ENCODE data around the gene XRCC5.

XRCC5 gene

DNA sequence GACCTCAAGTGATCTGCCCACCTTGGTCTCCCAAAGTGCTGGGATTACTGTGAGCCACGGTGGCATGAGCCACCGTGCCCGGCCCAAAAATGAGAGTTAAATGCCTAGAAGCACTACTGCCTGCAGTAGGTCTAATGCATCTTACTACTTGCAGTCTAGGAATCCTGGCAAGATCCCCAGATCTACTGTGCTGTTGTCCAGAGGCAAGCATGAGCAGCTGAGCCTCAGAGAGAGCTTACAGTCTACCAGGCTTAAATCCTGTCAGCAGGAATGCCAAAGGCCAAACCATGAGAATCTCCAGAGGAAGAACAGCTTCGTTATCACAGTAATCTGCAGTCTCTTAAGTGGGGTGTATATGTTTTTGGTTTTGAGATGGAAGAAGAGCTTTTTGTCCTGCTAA lies 54.4 kb downstream of the XRCC5 start:
- DNase-seq (ENCODE audit: insufficient read length, low spot score) (no peak), FAIRE-seq (no peak)
- TF ChIP-seq, protein P1, sequence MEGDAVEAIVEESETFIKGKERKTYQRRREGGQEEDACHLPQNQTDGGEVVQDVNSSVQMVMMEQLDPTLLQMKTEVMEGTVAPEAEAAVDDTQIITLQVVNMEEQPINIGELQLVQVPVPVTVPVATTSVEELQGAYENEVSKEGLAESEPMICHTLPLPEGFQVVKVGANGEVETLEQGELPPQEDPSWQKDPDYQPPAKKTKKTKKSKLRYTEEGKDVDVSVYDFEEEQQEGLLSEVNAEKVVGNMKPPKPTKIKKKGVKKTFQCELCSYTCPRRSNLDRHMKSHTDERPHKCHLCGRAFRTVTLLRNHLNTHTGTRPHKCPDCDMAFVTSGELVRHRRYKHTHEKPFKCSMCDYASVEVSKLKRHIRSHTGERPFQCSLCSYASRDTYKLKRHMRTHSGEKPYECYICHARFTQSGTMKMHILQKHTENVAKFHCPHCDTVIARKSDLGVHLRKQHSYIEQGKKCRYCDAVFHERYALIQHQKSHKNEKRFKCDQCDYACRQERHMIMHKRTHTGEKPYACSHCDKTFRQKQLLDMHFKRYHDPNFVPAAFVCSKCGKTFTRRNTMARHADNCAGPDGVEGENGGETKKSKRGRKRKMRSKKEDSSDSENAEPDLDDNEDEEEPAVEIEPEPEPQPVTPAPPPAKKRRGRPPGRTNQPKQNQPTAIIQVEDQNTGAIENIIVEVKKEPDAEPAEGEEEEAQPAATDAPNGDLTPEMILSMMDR (IDR thresholded peaks at IDR 0.05; ENCODE audit: insufficient read depth, missing control alignments) = no peak

GRCh38 chr2:216164087-216164486 lies 54.9 kb downstream of the XRCC5 start:
- DNase-seq (ENCODE audit: insufficient read length, low spot score) = no peak
- TF ChIP-seq, protein P1 (IDR thresholded peaks at IDR 0.05; ENCODE audit: insufficient read depth, missing control alignments) = no peak
- no peak for FAIRE-seq

DNA sequence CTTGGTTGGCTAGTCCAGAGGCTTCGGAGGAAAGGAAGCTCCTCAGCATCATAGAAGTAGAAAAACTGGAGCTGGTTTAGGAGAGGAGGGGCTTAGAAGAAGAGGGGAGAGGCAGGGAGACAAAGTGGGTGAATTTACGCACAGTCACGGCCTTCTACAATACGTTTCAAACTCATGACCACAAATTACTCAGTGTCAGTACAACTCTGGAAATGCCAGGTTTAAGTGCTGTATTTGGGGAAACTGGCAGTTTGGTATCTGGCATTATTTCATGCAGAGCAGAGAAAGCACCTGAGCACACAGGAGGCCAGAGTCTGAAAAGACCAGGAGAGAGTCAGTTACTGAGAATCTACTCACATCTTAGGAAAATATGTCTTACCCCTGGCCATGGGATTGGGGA lies 55.4 kb downstream of the XRCC5 start:
- TF ChIP-seq, protein P1 (IDR thresholded peaks at IDR 0.05; ENCODE audit: insufficient read depth, missing control alignments) = no peak
- FAIRE-seq = no peak
- no peak for DNase-seq (ENCODE audit: insufficient read length, low spot score)

- TF ChIP-seq, protein P1 (IDR thresholded peaks at IDR 0.05; ENCODE audit: insufficient read depth, missing control alignments) = no peak
- FAIRE-seq (no peak), DNase-seq (ENCODE audit: insufficient read length, low spot score) (no peak)
These were observed 56.6 kb downstream of the XRCC5 start for GRCh38 chr2:216165711-216166110.

- FAIRE-seq (no peak), DNase-seq (ENCODE audit: insufficient read length, low spot score) (no peak)
- TF ChIP-seq, protein P1 (IDR thresholded peaks at IDR 0.05; ENCODE audit: insufficient read depth, missing control alignments) = no peak
These were observed 59.9 kb downstream of the XRCC5 start for GRCh38 chr2:216169087-216169486.

DNA sequence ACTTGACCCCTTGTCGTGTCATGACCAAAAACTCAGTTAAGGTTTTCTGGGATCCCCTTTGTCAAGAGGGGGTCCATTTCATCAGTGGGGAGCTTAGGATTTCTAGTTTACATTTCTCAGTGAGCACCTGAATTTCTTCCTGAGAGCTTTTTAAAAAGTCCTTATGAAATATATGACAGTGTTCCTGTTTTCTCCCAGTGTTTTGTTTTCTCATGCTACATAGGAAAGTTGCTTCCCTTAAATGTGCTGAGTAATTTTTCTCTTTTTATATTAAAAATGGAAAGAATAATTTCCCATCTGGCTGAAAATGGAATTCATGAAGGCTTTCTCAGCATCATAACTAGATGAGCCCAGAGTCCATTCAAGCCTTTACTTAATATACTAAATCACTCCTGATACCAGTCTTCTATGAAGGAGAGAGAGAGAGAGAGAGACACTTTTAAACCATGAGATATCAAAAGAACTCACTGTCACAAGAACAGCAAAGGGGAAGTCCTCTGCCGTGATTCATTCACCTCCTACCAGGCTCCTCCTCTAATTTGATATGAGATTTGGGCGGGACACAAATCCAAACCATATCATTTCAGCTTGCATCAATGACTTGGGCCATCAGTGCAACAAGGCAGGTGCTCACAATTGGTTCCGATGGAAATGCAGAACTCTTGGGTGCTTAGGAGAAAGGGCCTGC lies 61.1 kb downstream of the XRCC5 start:
- DNase-seq (ENCODE audit: insufficient read length, low spot score) (no peak), FAIRE-seq (no peak)
- TF ChIP-seq, protein P1 (IDR thresholded peaks at IDR 0.05; ENCODE audit: insufficient read depth, missing control alignments) = no peak

DNA sequence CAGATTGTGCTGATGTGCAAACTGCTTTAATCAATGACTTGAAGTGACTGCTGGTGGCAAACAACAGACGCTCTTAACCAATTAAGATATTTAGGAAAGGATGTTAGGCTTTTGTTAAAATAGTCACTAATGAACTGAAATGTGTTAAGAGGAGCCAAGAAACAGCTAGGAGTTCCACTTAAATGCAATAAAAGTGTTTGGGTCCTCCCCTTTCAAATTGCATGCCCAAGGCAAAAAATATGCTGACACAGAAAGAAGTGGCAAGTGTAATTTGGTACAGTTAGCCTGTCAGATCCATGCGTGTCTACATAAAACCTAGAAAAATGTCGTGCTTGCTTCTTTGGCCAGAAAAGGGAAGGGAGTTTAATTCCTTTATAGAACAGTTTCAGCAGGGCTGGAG lies 61.9 kb downstream of the XRCC5 start:
- DNase-seq (ENCODE audit: insufficient read length, low spot score) (no peak), FAIRE-seq (no peak)
- TF ChIP-seq, protein P1 (IDR thresholded peaks at IDR 0.05; ENCODE audit: insufficient read depth, missing control alignments) = no peak

Data from D721Med (cell line).